HepG2 (cell line): ENCODE measurements around the gene SCN8A. TPM values are rescaled to one million over a fixed set of nuclear protein-coding genes. Genes with fewer than 3 reads are reported as not detected.

Experiments
- ATAC-seq: fragments of 200-7000 bp; cut with Tn5 transposase; 3 replicates; pipeline ENCODE4 v1.9.1; 2020; ENCODE audit warnings: mild to moderate bottlenecking, moderate library complexity
- BruUV-seq: library from RNA; stranded (reverse); fragments of 400-500 nt; replicated peaks from 2 replicates; lab custom pipeline; 2021; lab: Mats Ljungman, UMichigan
- CTCF ChIA-PET: fragments of 300-600 bp; formaldehyde crosslinking; extraction: SDS; loops from one replicate; lab custom pipeline; 2021; ENCODE audit warnings: low total read pairs, inconsistent platforms, low intra/inter-chr PET ratio; lab: Yijun Ruan, JAX
- POLR2A ChIA-PET: fragments of 350-600 bp; sonication (Branson Sonifier 250); formaldehyde crosslinking; loops from one replicate; lab custom pipeline; 2020; ENCODE audit warnings: antibody characterized with exemption, inconsistent platforms; lab: Yijun Ruan, JAX
- DNase-seq: peaks from one replicate; pipeline ENCODE4 v3.0.0-alpha.2; 2015; ENCODE audit warnings: low spot score
- FAIRE-seq: peaks from 3 replicates; lab custom pipeline; 2011; peaks lifted over from hg19 to GRCh38; lab: Jason Lieb, UNC
- H2AFZ ChIP-seq: one replicate; pipeline ENCODE4 v1.6.1; 2011; ENCODE audit warnings: low read length, inconsistent platforms
- H3K27ac ChIP-seq: fragments of 300-600 bp; 3 replicates; pipeline ENCODE4 v1.8.0; 2011; ENCODE audit warnings: mixed run types, mild to moderate bottlenecking, mixed read lengths, low read length, inconsistent platforms; ENCODE audit not compliant: insufficient read depth; ENCODE audit errors: extremely low read length
- H3K27me3 ChIP-seq, 2 experiments: fragments of 200-600 bp in 1 of 2; 2 replicates in 1 of 2; 3 replicates in 1 of 2; pipeline versions ENCODE4 v1.6.0 to v1.8.0; 2011; ENCODE audit warnings: low read length in 2 of 2, mild to moderate bottlenecking in 2 of 2, moderate library complexity in 2 of 2, inconsistent platforms in 1 of 2; ENCODE audit not compliant: insufficient read depth in 2 of 2, control insufficient read depth in 1 of 2
- H3K36me3 ChIP-seq, 2 experiments: fragments of 200-600 bp in 1 of 2; replicated peaks in 1 of 2; 2 replicates in 1 of 2; 3 replicates in 1 of 2; pipeline versions ENCODE4 v1.5.1 to v1.8.0; 2011; ENCODE audit warnings: low read length in 2 of 2, inconsistent platforms in 1 of 2; ENCODE audit not compliant: insufficient read depth in 2 of 2, control insufficient read depth in 1 of 2
- H3K4me1 ChIP-seq: 2 replicates; pipeline ENCODE4 v1.5.1; 2012; ENCODE audit warnings: low read length, inconsistent platforms; ENCODE audit not compliant: insufficient read depth
- H3K4me2 ChIP-seq: 2 replicates; pipeline ENCODE4 v1.6.0; 2011; ENCODE audit warnings: low read depth, low read length, inconsistent platforms
- H3K4me3 ChIP-seq, 3 experiments: fragments of 200-600 bp in 1 of 3; sonication (generic), shearing (Covaris generic) in 1 of 3; replicated peaks in 1 of 3; 2 replicates each; pipeline ENCODE4 v1.5.1; 2011 to 2016; ENCODE audit warnings: low read length in 3 of 3, inconsistent platforms in 2 of 3, low read depth in 2 of 3, mild to moderate bottlenecking in 2 of 3, control low read depth in 1 of 3, mixed read lengths in 1 of 3; ENCODE audit not compliant: insufficient read depth in 1 of 3
- H3K79me2 ChIP-seq: one replicate; pipeline ENCODE4 v1.6.1; 2011; ENCODE audit warnings: low read length, inconsistent platforms; ENCODE audit not compliant: insufficient read depth
- H3K9ac ChIP-seq: 2 replicates; pipeline ENCODE4 v1.6.0; 2011; ENCODE audit warnings: mild to moderate bottlenecking, low read depth, low read length, inconsistent platforms; ENCODE audit not compliant: insufficient read depth
- H3K9me3 ChIP-seq: 2 replicates; pipeline ENCODE4 v1.5.1; 2012; ENCODE audit warnings: mild to moderate bottlenecking, low read length
- H4K20me1 ChIP-seq: 2 replicates; pipeline ENCODE4 v1.6.0; 2011; ENCODE audit warnings: inconsistent platforms, mild to moderate bottlenecking, low read length, moderate library complexity; ENCODE audit not compliant: insufficient read depth
- EED ChIP-seq: sonication (generic); formaldehyde crosslinking; IDR thresholded peaks from 2 replicates; pipeline ENCODE4 v1.5.0; 2020; ENCODE audit warnings: mild to moderate bottlenecking, missing genetic modification reagents
- GMEB1 ChIP-seq: sonication (generic); formaldehyde crosslinking; IDR thresholded peaks from 2 replicates; pipeline ENCODE4 v1.5.1; 2020; ENCODE audit warnings: missing genetic modification reagents, mild to moderate bottlenecking, borderline replicate concordance
- HMG20A ChIP-seq: IDR thresholded peaks from 2 replicates; pipeline ENCODE4 v1.6.1; 2016; ENCODE audit warnings: borderline replicate concordance
- KAT8 ChIP-seq: IDR thresholded peaks from 2 replicates; pipeline ENCODE4 v1.6.1; 2016; ENCODE audit warnings: missing genetic modification reagents, missing compliant biosample characterization
- MAFK ChIP-seq, 2 experiments: IDR thresholded peaks in 1 of 2; conservative IDR thresholded peaks in 1 of 2; 2 replicates each; pipeline ENCODE4 v1.6.1; 2011; ENCODE audit warnings: improper control_type of control experiment in 2 of 2, low read length in 2 of 2
- MED8 ChIP-seq: sonication (generic); formaldehyde crosslinking; IDR thresholded peaks from 2 replicates; pipeline ENCODE4 v1.8.1; 2023; ENCODE audit warnings: mild to moderate bottlenecking, missing genetic modification reagents; ENCODE audit not compliant: insufficient replicate concordance
- NFE2 ChIP-seq: sonication (generic); formaldehyde crosslinking; IDR thresholded peaks from 2 replicates; pipeline ENCODE4 v1.4.0; 2020; ENCODE audit warnings: missing genetic modification reagents
- PHF21A ChIP-seq: sonication (generic); formaldehyde crosslinking; IDR thresholded peaks from 2 replicates; pipeline ENCODE4 v1.5.0; 2020; ENCODE audit warnings: mild to moderate bottlenecking, missing genetic modification reagents
- SP2 ChIP-seq: sonication (generic); formaldehyde crosslinking; IDR thresholded peaks from 2 replicates; pipeline ENCODE4 v1.5.1; 2020; ENCODE audit warnings: mild to moderate bottlenecking, missing genetic modification reagents
- ZC3H13 ChIP-seq: sonication (generic); formaldehyde crosslinking; IDR thresholded peaks from 2 replicates; pipeline ENCODE4 v1.8.1; 2023; ENCODE audit warnings: mild to moderate bottlenecking, missing genetic modification reagents, moderate library complexity
- ZNF780A ChIP-seq: sonication (generic); formaldehyde crosslinking; IDR thresholded peaks from 2 replicates; pipeline ENCODE4 v1.8.0; 2022; ENCODE audit warnings: mild to moderate bottlenecking, missing genetic modification reagents, moderate library complexity
- ZNF83 ChIP-seq: sonication (generic); formaldehyde crosslinking; IDR thresholded peaks from 2 replicates; pipeline ENCODE4 v1.4.0; 2020; ENCODE audit warnings: missing genetic modification reagents, mild to moderate bottlenecking, borderline replicate concordance
- WGBS: methylation state at CpG from one replicate; pipeline ENCODE4 v1.1.6; 2017; ENCODE audit warnings: low lambda C conversion rate; 5-methylcytosine and 5-hydroxymethylcytosine counted together
- in situ Hi-C: cut with HindIII; loops from 2 replicates; pipeline ENCODE4 v1.10.0; 2017; ENCODE audit warnings: low pct_unique_long_range_greater_than_20kb; ENCODE audit not compliant: extremely low pct_ligation_motif_present
- intact Hi-C: fragments of 100-400 bp; cut with micrococcal nuclease; formaldehyde crosslinking; loops from one replicate; pipeline ENCODE4 v1.10.0; 2022; ENCODE audit not compliant: unreplicated experiment
- polyA plus RNA-seq, 8 experiments: library from polyadenylated mRNA; depleted of rRNA in 3 of 8; stranded (reverse) in 7 of 8; unstranded in 1 of 8; fragments of >200 nt; fragmentation: Illumina TruSeq in 4 of 8; extraction: Trizol in 4 of 8; gene quantifications; 2 replicates each; pipeline versions ENCODE4 v1.2.1 to v1.2.3, GENCODE V29; 2011 to 2016; ENCODE audit warnings: low read depth in 4 of 8, missing spikeins in 1 of 8, mixed read lengths in 1 of 8; ENCODE audit not compliant: insufficient read depth in 1 of 8
- total RNA-seq, 5 experiments: library from RNA; depleted of rRNA; stranded (reverse); fragments of >200 nt; fragmentation: Illumina TruSeq; extraction: Trizol; gene quantifications; 2 replicates each; pipeline ENCODE4 v1.2.3, GENCODE V29; 2016; ENCODE audit warnings: low read depth in 1 of 5
- TF ChIP-seq, protein P1 (sequence below): sonication (generic); formaldehyde crosslinking; IDR thresholded peaks from 2 replicates; pipeline ENCODE4 v1.8.1; 2023; ENCODE audit warnings: missing genetic modification reagents, mild to moderate bottlenecking, borderline replicate concordance

The SCN8A gene
- total and polyA plus RNA-seq, 2 of the 13 experiments (the other 11 are each of a cell fraction or from before 2014, with no cell fraction given) = 0.57 to 1.4 TPM

DNA sequence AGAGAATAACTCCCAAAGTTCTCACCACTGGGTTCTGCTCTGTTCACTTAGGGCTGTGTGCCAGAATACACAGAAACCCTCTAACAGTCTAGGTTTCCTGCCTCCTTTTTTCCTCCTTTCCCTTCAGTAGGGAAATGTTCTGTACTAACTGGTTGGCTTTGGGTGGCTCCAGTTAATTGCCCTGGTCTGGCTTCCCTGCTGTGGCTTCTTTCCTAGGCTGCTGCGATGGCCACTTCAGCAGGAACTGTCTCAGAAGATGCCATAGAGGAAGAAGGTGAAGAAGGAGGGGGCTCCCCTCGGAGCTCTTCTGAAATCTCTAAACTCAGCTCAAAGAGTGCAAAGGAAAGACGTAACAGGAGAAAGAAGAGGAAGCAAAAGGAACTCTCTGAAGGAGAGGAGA, 115.2 kb downstream of the SCN8A start:
- POLR2A ChIA-PET = no interaction called here
- no peak overlapping the region for H3K27ac ChIP-seq
- no peaks in the 10 kb centered on the region for H3K9me3 ChIP-seq
- H3K79me2 ChIP-seq = no peaks in the 10 kb centered on the region
- no peak for ATAC-seq
- CTCF ChIA-PET = no interaction called here
- intact Hi-C loops = no loop called here
- H3K4me3 ChIP-seq = no peak overlapping the region
- WGBS = 83% methylated on average over 3 of the region's 3 CpGs
- BruUV-seq = no TSS peak
- H3K27me3 ChIP-seq = no peaks in the 10 kb centered on the region
- no peaks in the 10 kb centered on the region for H3K36me3 ChIP-seq
- in situ Hi-C loops = no loop called here
- no peak for FAIRE-seq
- no peaks in the 10 kb centered on the region for H3K4me1 ChIP-seq
- no peak overlapping the region for H3K4me2 ChIP-seq
- no peak overlapping the region for H3K9ac ChIP-seq
- no peak for DNase-seq
- H4K20me1 ChIP-seq = no peaks in the 10 kb centered on the region
- TF ChIP-seq MAFK (conservative IDR thresholded peaks at IDR 0.05 in 1 of 2, IDR thresholded peaks at IDR 0.05 in 1 of 2; ENCODE audit: low read length in 2 of 2) = no peak
- no peak for TF ChIP-seq MED8
- no peak for TF ChIP-seq SP2
- no peak for TF ChIP-seq HMG20A (CRISPR knock-in tag)
- TF ChIP-seq KAT8 (CRISPR knock-in tag) = no peak
- no peak for TF ChIP-seq ZNF83
- TF ChIP-seq, protein P1, sequence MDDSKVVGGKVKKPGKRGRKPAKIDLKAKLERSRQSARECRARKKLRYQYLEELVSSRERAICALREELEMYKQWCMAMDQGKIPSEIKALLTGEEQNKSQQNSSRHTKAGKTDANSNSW (CRISPR knock-in tag) = no peak
- no peak overlapping the region for H2AFZ ChIP-seq

GRCh38 chr12:51714666-51715065, 123.6 kb downstream of the SCN8A start:
- Histone ChIP-seq H3K4me2 (no peak overlapping the region), H3K79me2 (no peaks in the 10 kb centered on the region), H3K4me1 (no peaks in the 10 kb centered on the region), H3K9me3 (no peaks in the 10 kb centered on the region), H3K27me3 (no peaks in the 10 kb centered on the region), H3K4me3 (no peak overlapping the region), H4K20me1 (no peaks in the 10 kb centered on the region), H2AFZ (no peak overlapping the region), H3K9ac (no peak overlapping the region), H3K27ac (no peak overlapping the region), H3K36me3 (no peaks in the 10 kb centered on the region)
- no TSS peak for BruUV-seq
- FAIRE-seq (no peak), ATAC-seq (no peak), DNase-seq (no peak)
- 66% methylated on average over 2 of the region's 2 CpGs for WGBS
- POLR2A ChIA-PET = no interaction called here
- in situ Hi-C loops (no loop called here), intact Hi-C loops (no loop called here)
- CTCF ChIA-PET = no interaction called here
- TF ChIP-seq EED (CRISPR knock-in tag) = no peak
- TF ChIP-seq PHF21A (CRISPR knock-in tag) = no peak
- no peak for TF ChIP-seq ZC3H13 (CRISPR knock-in tag)
- no peak for TF ChIP-seq GMEB1
- TF ChIP-seq NFE2 (CRISPR knock-in tag) = no peak
- TF ChIP-seq ZNF780A (CRISPR knock-in tag) = no peak
